NCI-H82 treated with DMSO at 0.1 percent for 48 hours (cell line): ENCODE results near the gene C14orf119.

Experiments
- DNase-seq: peaks from one replicate; lab custom pipeline; 2025; ENCODE audit not compliant: unreplicated experiment; lab: John Stamatoyannopoulos, UW

C14orf119 gene, protein sequence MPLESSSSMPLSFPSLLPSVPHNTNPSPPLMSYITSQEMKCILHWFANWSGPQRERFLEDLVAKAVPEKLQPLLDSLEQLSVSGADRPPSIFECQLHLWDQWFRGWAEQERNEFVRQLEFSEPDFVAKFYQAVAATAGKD

DNA sequence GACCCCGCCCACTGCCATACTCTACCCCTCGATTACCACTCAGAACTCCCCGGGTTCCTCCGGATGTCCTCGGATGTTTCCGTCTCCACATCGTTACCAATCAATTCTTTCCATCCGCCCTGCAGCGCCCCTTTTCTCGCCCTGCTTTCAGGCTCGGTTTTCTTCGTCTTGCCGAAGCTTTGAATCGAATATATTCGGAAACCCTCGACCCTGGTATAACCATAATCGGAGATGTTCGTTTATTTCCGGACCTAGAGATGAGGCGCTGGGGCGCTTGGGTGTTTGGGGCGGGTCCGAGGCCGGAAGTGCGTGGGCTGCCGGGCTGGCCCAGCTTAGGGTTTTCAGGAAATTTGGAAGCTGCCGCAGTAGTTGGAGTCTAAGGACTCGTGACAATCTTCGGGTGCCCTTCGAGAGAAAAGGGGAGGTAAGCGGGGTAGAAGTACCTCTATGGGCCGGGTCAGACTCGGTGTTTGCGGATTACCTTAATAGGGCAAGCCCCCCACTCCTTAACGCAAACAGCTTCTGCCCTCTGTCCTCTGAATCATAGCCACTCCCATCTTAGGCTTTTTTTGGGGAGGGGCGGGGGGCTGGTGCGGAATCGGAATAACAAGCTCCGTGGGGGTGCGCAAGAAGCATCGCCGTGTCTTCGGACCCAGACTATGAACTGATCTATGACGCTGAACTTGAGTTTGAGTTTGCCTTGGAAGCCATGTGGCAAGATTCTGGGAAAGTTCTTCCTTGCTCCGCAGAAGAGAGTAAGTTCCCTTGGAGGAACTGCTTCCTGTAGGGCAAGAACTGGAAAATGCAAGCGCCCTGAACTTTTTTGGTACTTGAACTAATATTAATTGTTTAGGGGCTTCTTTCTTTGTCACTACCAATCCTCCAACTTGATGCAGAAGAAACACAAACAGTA is at the start of gene C14orf119:
C14orf119 (plus strand) TSS at position 310 of the 913 bp plus-strand sequence. CDS start 2,154 bp downstream, outside the sequence.
- no peak for DNase-seq

DNA sequence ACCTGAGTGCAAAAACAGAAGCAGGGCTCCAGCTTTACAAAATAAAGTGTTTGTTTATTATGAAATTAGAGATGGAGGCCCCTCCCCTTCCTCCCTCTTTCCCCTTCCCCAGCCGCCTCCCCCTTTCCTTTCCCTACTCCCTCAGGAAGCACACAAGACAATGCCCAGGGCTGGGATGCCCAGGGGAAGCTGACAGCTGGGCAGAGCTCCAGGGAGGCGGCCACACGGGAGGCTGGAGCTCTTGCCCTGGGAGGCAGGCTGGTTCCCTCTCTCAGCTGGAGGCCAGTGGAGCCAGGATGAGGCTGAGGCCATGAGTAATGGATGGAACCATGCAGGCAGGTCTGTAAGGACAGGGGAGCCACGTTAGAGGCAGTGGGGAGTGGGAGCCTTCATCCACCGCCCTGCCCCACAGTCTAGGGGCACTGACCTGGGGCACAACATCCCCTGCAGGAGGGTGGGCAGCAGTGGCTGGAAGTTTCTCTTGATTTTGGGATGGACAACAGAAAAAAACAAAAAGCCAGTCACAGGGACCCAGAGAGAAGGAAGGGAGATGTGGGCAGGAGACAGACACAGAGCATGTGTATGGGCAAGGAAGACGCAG is 48.2 kb upstream of the C14orf119 start:
- no peak for DNase-seq

DNA sequence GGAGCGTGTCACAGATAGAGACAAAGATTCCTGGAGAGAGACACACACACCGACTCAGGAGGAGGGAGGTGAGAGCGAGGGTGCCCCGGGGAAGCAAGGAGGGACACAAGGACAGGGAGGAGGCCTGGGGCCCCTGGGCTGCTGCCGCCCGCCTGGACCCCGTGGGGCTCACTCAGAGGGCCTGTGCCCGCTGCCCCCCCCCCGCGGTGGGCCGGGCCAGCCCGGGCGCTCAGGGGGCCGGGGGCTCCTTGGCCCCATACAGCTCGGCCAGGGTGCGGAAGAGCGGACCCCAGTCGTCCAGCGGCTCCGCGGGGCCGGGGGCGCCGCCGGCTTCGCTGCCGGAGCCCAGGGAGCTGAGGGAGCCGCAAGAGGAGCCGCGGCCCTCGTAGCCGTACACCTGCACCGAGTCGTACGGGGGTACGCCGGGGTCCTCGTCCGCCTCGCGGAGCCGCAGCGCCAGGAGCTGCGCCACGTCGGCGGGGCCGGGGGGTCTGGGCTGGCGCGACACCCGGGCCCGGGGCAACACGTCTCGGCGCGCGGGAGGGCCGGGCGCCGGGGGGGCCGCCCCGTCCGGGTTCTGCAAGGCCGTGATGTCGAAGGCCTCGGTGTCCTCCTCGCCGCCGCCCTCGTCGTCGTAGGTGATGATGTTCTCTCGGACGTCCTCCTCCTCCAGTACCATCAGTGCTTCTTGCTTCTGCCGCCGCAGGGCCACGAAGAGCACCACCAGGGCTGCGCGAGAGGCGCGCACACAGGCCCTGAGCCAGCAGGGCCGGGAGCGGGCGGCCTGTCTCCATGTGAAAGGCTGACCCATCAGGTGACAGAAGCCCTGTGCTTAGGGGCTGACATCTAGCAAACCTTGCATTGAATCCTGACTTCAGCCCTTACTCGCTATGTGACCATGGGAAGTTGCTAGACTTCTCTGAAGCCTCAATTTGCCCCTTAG is 47.3 kb upstream of the C14orf119 start:
- no peak for DNase-seq

DNA sequence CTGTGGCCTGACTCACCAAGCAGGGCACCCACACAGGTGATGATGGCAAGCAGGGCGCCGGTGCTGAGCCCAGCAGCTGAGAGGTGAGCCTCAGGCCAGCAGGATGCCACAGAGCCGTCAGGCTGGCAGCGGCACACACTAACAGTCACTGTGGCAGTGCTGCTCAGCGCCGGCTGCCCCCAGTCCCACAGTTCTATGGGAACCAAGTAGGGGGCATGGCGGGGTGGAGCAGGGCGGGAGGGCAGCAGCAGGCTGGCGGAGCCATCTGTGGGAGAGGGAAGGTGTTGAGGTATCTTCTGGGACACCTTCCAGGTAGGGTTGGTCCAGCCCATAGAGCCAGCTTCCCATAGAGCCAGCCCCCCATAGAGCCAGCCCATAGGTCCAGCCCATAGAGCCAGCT is 46.3 kb upstream of the C14orf119 start:
- DNase-seq: no peak

DNA sequence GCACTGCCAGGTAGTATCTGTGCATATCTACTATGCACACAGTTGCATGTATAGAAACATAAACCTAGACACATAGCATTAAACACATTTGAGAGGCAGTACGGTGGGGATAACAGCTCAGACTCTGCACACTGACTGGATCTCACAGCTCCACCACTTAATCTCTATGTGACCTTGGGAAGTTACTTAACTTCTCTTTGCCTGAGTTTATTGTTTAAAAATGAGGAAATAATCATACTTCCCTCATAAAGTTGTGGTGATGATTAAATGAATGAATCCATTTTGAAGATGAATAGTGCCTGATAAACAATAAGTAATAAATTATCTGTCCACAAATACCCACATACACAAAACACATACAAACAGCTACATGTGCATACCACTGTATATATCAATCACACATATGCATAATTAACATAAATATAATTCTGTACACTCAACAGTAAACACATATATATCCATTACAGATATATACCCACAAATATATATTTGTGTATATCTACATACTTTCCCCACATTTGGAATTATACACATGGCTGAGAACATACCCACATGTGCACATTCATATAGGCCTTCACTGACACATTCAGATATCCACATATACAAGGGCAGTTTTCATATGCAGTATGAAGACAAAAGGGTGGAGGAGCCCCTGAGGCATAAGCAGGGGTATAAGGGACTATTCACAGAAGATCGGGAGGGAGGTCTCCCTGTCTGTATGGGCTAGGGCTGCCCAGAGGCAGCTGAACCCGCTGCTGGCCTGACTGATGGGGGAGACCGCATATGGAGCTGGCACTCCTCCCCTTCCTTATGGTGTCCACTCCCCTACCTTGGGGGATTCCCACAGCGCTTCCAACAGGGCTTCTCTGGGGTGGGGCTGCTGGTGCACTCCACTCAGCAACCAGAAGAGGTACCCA is 43.9 kb upstream of the C14orf119 start:
- no peak for DNase-seq

DNA sequence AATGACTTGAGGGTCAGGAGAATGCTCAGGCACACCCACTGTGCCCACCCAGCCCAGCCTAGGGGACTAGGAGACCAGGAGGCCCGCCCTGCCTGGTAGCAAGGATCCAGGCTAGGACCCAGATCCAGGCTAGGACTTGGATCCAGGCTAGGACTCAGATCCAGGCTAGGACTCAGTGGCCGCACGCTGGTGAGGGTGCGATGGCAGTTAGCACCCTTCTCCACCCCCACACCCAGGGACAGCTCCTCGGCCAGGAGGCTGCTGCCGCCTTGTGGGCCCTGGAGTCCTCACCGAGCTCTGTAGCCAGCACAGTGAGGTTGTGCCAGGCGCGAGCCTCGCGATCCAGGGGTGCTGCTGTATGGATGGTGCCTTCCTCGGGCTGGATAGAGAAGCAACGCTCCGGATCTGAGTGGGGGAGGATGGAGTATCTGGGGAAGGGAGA is 43.1 kb upstream of the C14orf119 start:
- DNase-seq: no peak

DNA sequence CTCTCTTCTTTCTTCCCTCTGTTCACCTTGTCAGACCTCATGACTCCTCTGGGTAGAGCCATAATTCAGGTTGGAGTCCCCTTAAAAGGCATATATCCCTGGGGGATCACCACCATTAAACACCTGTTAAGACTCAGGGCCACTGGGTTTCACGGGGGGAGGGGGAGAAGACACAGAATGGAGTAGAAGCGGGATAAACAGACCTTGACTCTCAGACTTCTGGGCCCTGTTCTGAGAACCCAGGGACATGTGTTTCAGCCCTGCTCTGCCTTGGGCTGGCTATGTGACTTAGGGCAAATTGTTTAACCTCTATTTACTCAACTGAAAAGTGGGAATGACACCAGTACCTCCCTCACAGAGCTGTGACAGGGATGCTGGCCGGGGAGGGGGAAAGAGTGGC is 42.6 kb upstream of the C14orf119 start:
- DNase-seq: no peak

DNA sequence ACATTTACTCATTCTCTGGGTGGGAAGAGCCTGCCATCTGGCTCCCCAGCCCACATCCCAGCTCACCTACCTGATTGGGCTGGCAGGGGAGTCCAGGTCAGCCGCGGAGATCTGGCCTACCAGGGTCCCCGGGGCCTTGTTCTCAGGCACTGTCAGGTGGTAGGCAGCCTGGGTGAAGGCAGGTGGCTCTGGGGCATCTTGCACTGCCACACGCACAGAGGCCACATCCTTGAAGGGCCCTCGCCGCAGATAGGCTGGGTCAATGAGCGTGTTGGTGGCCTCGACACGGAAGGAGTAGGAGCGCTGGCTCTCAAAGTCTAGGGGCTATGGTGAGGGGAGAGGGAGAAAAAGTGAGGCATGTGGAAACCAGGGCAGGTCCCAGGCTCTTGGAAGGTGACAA is 41.9 kb upstream of the C14orf119 start:
- DNase-seq: no peak

DNA sequence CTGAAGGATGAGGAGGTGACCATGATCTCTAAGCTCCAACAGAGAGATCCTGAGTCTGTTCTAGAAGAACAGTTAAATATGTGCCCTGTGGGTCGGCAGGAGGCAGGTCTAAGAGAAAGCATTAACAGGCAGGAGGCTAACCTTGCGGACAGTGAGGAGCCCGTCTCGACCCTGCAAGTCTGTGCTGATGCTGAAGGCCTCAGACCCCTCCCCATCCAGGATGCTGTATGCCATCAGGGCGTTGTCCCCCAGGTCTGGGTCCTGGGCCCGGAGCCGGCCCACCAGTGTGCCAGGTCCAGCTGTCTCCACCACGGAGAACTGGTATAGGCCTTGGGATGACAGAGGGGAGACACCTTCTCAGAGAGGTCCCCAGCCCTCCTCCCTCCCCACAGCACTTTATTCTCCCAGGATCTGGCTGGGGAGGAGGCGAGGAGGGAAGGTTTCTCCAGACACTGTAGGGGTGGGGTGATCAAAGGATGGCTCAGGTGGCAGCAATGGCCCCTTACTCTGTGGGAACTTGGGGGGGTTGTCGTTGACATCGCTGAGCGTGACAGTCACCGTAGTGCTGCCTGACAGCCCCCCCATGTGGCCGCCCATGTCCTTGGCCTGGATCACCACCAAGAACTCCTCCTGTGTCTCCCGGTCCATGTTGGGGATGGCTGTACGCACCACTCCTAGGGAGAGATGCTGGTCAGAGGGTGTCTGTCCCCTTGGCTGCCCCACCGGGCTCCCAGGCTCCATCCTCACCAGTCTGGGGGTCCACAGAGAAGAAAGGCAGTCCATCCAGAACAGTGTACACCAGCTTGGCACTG is 41.1 kb upstream of the C14orf119 start:
- DNase-seq: no peak

DNA sequence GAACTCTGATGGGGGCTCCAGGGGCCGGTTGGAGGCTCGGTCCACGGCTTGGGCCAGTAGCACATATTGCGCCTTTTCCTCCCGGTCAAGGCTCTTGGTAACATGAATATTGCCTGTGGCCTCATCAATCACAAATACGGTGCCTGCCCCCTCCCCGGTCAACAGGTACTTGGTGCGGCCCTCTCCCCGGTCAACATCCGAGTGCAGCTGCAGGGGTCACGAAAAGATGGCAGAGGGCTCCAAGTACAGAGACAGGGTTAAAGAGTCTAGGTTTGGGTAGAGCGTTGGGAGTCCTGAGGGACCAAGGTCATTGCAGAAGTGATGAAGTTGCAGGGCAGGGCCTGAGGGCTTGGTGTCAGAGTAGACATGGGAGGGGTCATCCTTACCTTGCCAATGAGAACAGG is 40.2 kb upstream of the C14orf119 start:
- DNase-seq: no peak

DNA sequence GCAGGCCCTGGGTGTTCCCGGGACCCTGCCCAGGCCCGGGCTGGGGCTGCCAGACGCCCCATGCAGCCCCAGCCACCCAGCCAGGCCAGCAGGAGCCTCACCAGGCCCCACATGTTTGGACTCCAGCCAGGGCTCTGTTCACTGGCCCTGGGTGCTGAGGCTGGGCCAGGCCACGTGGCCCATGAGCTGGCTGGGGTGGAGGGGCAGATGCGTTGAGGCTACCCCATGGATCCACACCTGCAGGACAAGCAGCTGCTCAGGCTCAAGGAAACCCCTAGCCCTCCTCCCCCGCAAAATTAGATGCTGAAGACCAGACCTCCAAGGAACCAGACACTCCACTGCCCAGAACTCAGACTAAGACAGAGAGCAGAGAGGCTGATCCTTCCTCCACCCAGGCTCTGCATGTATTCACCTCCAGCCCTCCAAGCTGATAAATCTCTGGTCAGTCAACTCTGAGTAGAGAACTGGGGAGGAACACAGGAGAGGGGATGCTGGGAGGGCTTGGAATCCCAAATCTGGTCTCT is 39.6 kb upstream of the C14orf119 start:
- DNase-seq: no peak

DNA sequence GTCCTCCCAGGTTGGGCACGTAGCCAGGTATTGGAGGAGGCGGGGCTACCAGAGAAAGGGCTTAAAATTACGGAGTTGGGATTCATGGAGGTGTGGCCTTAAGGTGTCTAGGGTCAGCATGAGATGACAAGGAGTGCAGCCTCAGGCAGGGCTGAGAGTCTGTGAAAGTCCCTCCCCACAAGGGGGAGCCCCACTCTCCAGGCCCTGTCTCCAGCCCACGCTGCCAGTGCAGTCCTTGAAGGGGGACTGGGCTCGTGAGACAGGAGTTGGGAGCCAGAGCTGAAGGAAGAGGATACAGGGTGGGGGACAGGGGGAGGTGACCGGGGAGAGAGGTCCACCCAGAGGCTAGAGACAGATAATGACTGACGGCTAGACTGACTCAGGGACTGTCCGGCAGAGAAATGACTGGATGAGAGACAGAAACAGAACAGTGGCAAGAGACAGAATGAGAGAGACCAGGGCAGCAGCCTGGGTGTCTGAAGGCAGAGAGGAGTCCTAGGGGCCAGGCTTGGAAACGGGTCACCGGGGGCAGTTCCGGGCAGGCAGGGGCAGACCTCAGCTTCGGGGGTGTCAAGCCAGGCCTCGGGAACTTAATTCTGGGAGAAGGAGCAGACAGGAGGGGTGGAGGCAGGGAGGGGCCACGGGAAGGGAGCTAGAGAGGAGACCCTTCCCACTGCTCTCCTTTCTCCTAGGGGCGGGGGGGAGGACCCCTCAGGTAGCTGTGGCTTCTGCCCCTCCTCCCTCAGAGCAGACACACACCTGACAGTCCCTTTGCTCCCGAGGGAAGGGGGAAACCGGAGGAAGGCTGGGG is 39.0 kb upstream of the C14orf119 start:
- no peak for DNase-seq

DNA sequence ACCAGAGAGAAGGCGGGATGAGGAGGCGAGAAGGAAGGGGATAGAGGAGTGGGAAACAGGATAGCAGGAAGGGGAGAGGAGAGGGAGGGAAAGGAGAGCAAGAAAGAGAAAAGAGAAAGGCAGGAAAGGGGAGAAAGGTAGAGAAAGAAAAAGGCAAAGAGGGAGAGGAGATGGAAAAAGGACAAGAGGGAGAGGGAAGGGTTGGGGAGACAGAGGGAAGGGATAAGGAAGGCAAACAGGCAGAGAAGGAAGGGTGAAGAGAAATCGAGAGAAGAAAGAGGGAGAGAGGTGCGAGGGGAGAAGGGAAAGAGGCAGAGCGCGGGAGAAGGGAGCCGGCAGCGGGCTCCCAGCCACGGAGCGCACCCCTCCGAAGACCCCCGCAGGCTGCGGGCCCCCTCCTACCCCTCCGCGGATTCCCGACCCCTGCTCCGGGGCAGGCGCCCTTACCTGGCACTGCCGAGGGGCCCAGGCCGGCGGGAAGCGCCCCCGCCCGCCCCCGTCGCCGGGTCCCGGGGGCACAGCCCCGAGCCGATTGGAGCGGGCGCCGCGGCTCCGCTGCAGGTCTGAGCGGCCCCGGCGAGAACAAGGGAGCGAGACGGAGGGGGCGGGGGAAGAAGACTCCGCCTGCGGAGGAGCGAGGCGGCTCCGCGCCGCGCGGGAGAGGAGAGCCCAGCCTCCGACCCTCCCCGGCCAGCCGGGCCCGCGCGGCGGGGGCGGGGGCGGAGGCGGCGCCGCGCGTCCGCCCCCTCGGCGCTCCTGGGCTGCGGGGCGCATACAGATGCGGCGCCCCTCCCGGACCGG is 38.1 kb upstream of the C14orf119 start, which contains the start of gene CDH24:
CDH24 (minus strand) TSS at position 565 of the 801 bp plus-strand sequence. CDS start 1,787 bp downstream, outside the sequence.
- DNase-seq: no peak

DNA sequence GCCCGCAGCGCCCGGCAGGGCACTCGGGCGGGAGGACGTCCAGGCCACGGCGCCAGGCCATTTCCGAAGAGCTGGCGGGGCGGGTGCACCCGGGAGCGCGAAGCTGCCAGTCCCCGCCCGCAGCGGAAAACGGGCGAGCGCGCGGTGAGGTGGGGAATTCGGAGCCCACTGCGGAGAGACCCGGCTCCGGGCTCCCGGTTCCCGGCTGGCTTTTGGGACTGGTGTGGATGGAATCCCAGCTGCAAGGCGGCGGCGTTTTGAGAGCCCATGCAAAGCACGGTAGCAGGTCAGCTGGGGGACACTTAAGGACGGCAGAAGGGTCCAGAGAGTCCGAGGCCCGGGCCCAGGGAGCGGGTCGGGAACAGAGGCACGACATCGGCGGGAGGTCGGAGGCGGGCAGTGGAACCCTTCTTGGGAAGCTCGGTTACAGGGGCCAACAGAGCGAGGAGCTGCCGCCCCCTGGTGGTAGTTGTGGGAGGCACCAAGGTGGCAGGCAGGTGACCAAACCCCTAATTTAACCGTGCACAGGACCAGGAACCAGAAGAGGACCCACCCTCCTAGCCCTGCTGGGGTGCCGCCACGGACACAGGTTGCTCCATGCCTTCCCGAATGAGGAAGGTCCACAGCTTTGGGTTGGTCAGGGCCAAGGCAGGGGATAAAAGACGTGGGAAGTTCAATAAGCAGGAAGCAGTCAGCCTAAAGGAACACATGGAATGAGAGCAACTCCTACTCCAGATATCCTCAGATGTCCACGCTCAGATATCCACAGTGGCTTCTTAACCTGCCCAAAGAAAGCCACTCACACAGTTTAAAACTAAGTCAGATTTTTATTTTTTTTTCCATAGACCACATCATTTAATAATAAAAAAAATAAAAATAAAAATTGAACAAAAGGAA is 37.3 kb upstream of the C14orf119 start:
- no peak for DNase-seq

DNA sequence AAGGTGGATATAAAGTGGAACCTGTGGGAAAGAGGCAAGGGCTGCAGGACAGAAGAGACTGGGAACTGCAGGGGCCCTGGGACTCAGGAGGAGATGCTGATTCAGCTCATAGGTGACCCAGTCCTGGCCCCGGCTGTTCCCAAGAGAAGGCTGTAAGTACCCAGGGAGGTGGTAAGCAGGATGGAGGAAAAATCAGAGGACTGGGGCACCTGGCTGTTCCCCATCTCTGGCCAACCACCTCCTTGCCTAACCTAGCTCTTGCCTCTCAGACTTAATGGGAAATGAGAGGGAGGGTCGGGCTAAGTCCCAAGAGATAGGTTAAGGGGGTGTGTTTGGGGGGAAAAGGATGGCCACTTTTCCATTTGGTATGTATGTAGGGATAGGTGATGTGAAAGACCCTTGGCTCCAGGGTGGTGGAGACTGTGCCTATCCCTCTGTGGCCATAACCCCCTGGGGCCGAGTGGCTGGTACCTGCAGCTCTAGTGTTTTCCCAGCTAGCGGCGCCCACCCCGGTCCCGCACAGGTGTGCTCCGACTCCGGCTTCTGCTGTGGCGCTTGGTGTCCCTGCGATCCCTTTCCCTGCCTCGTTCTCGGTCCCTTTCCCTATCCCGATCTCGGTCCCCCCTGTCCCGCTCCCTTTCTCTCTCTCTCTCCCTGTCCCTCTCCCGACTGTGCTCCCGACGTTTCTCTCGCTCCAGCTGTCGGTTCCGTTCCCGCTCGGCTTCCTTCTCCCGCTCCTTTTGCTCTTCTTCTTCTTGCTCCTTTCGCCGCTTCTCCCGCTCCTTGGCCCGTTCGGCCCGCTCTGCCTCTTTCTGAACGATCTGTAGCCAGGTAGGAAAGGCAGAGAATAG is 36.4 kb upstream of the C14orf119 start:
- DNase-seq: no peak
